GM12878 (cell line): ENCODE results near the gene WIPF2. TPM values are rescaled to one million over a fixed set of nuclear protein-coding genes. Genes with fewer than 3 reads are reported as not detected.

Experiments
- ATAC-seq: fragments of 200-7000 bp; cut with Tn5 transposase; 3 replicates; pipeline ENCODE4 v1.9.1; 2020; ENCODE audit warnings: mild to moderate bottlenecking, moderate library complexity
- BruUV-seq: library from RNA; stranded (reverse); fragments of 400-500 nt; replicated peaks from 2 replicates; lab custom pipeline; 2021; lab: Mats Ljungman, UMichigan
- CTCF ChIA-PET: fragments of 300-600 bp; sonication (Branson Sonifier 250); formaldehyde crosslinking; extraction: SDS; loops from one replicate; lab custom pipeline; 2021; ENCODE audit warnings: inconsistent platforms; lab: Yijun Ruan, JAX
- POLR2A ChIA-PET: fragments of 350-600 bp; formaldehyde crosslinking; extraction: SDS; loops from one replicate; lab custom pipeline; 2021; ENCODE audit warnings: inconsistent platforms; lab: Charles Lee
- RAD21 ChIA-PET: fragments of 300-600 bp; sonication (Branson Sonifier 250); formaldehyde crosslinking; loops from one replicate; lab custom pipeline; 2023; ENCODE audit warnings: antibody characterized with exemption; ENCODE audit not compliant: unreplicated experiment; lab: Charles Lee
- SMC1A ChIA-PET: fragments of 300-600 bp; sonication (Branson Sonifier 250); formaldehyde crosslinking; loops from one replicate; lab custom pipeline; 2023; ENCODE audit not compliant: unreplicated experiment, uncharacterized antibody; lab: Charles Lee
- DNase-seq: peaks from one replicate; pipeline ENCODE4 v3.0.0-alpha.2; 2011; ENCODE audit warnings: low read depth, low spot score
- FAIRE-seq: peaks from 3 replicates; lab custom pipeline; 2011; peaks lifted over from hg19 to GRCh38; lab: Jason Lieb, UNC
- H2AFZ ChIP-seq: 2 replicates; pipeline ENCODE4 v1.6.0; 2011; ENCODE audit warnings: low read depth, low read length, control low read depth; ENCODE audit not compliant: control insufficient read depth
- H3K27ac ChIP-seq: 2 replicates; pipeline ENCODE4 v1.5.1; 2011; ENCODE audit warnings: control low read depth; ENCODE audit not compliant: control insufficient read depth, insufficient read depth
- H3K27me3 ChIP-seq, 2 experiments: replicated peaks in 1 of 2; 2 replicates each; pipeline versions ENCODE4 v1.6.0 to v1.6.1; 2011; ENCODE audit warnings: low read length in 1 of 2; ENCODE audit not compliant: control insufficient read depth in 2 of 2, insufficient read depth in 2 of 2
- H3K36me3 ChIP-seq, 2 experiments: 2 replicates each; pipeline ENCODE4 v1.5.1; 2011; ENCODE audit warnings: low read length in 1 of 2; ENCODE audit not compliant: control insufficient read depth in 2 of 2, insufficient read depth in 2 of 2
- H3K4me1 ChIP-seq: 2 replicates; pipeline ENCODE4 v1.6.1; 2011; ENCODE audit warnings: mild to moderate bottlenecking, low read length, moderate library complexity, mixed read lengths; ENCODE audit not compliant: control insufficient read depth, insufficient read depth
- H3K4me2 ChIP-seq: 2 replicates; pipeline ENCODE4 v1.6.0; 2011; ENCODE audit warnings: control low read depth; ENCODE audit not compliant: control insufficient read depth, insufficient read depth
- H3K4me3 ChIP-seq: fragments of 200-600 bp; sonication (generic); 2 replicates; pipeline ENCODE4 v1.5.1; 2016
- H3K79me2 ChIP-seq: 2 replicates; pipeline ENCODE4 v1.6.0; 2011; ENCODE audit warnings: low read length; ENCODE audit not compliant: control insufficient read depth, insufficient read depth
- H3K9ac ChIP-seq: 2 replicates; pipeline ENCODE4 v1.8.0; 2011; ENCODE audit warnings: low read length, control low read depth, mixed read lengths; ENCODE audit not compliant: control insufficient read depth, insufficient read depth
- H3K9me3 ChIP-seq: replicated peaks from 3 replicates; pipeline ENCODE4 v1.5.1; 2011; ENCODE audit warnings: mild to moderate bottlenecking, low read length; ENCODE audit not compliant: control insufficient read depth, insufficient read depth
- H4K20me1 ChIP-seq: 2 replicates; pipeline ENCODE4 v1.6.0; 2011; ENCODE audit not compliant: control insufficient read depth, insufficient read depth
- ASH2L ChIP-seq: fragments of 300-600, 200-600 bp; sonication (generic); IDR thresholded peaks from 2 replicates; pipeline ENCODE4 v1.6.1; 2017; ENCODE audit warnings: low read depth, mild to moderate bottlenecking, borderline replicate concordance
- BCL11A ChIP-seq: IDR thresholded peaks from 2 replicates; pipeline ENCODE4 v1.6.1; 2011; ENCODE audit warnings: low read depth, low read length
- CUX1 ChIP-seq: IDR thresholded peaks from 2 replicates; pipeline ENCODE4 v1.6.1; 2012; ENCODE audit warnings: improper control_type of control experiment, low read depth, low read length; ENCODE audit not compliant: insufficient replicate concordance
- HDAC6 ChIP-seq: fragments of 200-600 bp; sonication (generic); IDR thresholded peaks from one replicate; pipeline ENCODE4 v1.8.0; 2017; ENCODE audit warnings: antibody characterized with exemption; ENCODE audit not compliant: unreplicated experiment
- IRF4 ChIP-seq: IDR thresholded peaks from 2 replicates; pipeline ENCODE4 v1.6.1; 2011; ENCODE audit warnings: low read depth, low read length
- NBN ChIP-seq: fragments of 450-650 bp; IDR thresholded peaks from 2 replicates; pipeline ENCODE4 v1.6.1; 2016
- PAX5 ChIP-seq: IDR thresholded peaks from 2 replicates; pipeline ENCODE4 v1.6.1; 2011; ENCODE audit warnings: low read depth, low read length, borderline replicate concordance
- PAX8 ChIP-seq: fragments of 450-650 bp; IDR thresholded peaks from 2 replicates; pipeline ENCODE4 v1.6.1; 2017; ENCODE audit warnings: mild to moderate bottlenecking, moderate library complexity
- PML ChIP-seq: IDR thresholded peaks from 2 replicates; pipeline ENCODE4 v1.6.1; 2012; ENCODE audit warnings: low read length, inconsistent platforms
- RELA ChIP-seq: fragments of 450-650 bp; IDR thresholded peaks from 2 replicates; pipeline ENCODE4 v1.8.0; 2014; ENCODE audit warnings: borderline replicate concordance; ENCODE audit not compliant: partially characterized antibody
- REST ChIP-seq: IDR thresholded peaks from 2 replicates; pipeline ENCODE4 v1.6.1; 2012; ENCODE audit warnings: mild to moderate bottlenecking, low read depth, low read length
- SMC3 ChIP-seq: IDR thresholded peaks from 2 replicates; pipeline ENCODE4 v1.6.1; 2011; ENCODE audit warnings: low read length, improper control_type of control experiment, borderline replicate concordance
- SUPT20H ChIP-seq: IDR thresholded peaks from 2 replicates; pipeline ENCODE4 v1.6.1; 2011; ENCODE audit warnings: low read depth, mild to moderate bottlenecking, low read length, moderate library complexity, borderline replicate concordance; ENCODE audit not compliant: control insufficient read depth
- SUZ12 ChIP-seq: fragments of 200-600 bp; sonication (generic); IDR thresholded peaks from one replicate; pipeline ENCODE4 v1.6.1; 2018; ENCODE audit warnings: antibody characterized with exemption, mild to moderate bottlenecking; ENCODE audit not compliant: unreplicated experiment
- TAF1 ChIP-seq: IDR thresholded peaks from 2 replicates; pipeline ENCODE4 v1.6.1; 2011; ENCODE audit warnings: mild to moderate bottlenecking, low read depth, low read length, borderline replicate concordance
- ZNF207 ChIP-seq: fragments of 450-650 bp; IDR thresholded peaks from 2 replicates; pipeline ENCODE4 v1.6.1; 2014; ENCODE audit warnings: antibody characterized with exemption, mild to moderate bottlenecking, borderline replicate concordance
- ZNF24 ChIP-seq: fragments of 450-650 bp; IDR thresholded peaks from 2 replicates; pipeline ENCODE4 v1.6.1; 2017; ENCODE audit warnings: antibody characterized with exemption, mild to moderate bottlenecking
- ZNF622 ChIP-seq: fragments of 450-650 bp; IDR thresholded peaks from 2 replicates; pipeline ENCODE4 v1.6.1; 2017; ENCODE audit warnings: mild to moderate bottlenecking, inconsistent platforms
- WGBS: methylation state at CpG from one replicate; pipeline ENCODE4 v1.1.6; 2016; ENCODE audit warnings: low lambda C conversion rate; ENCODE audit not compliant: insufficient replicate concordance, insufficient coverage; ENCODE audit errors: missing lambda C conversion rate; 5-methylcytosine and 5-hydroxymethylcytosine counted together
- in situ Hi-C: fragments of 300-500 bp; cut with MboI; formaldehyde crosslinking; loops from 9 replicates; pipeline ENCODE4 v1.14.3; 2018; ENCODE audit warnings: mixed read lengths
- intact Hi-C: fragments of 100-400 bp; cut with micrococcal nuclease; formaldehyde crosslinking; loops from one replicate; pipeline ENCODE4 v1.14.2; 2022; ENCODE audit not compliant: unreplicated experiment
- polyA plus RNA-seq, 11 experiments: library from polyadenylated mRNA; depleted of rRNA in 4 of 11; unstranded in 6 of 11; stranded (reverse) in 5 of 11; fragments of >200 nt; fragmentation: Nextera tagmentation in 4 of 11; fragmentation: Illumina TruSeq in 1 of 11; extraction: Ambion mirVana in 4 of 11; extraction: Trizol in 1 of 11; gene quantifications; 1 replicate in 1 of 11; 2 replicates in 10 of 11; pipeline versions ENCODE4 v1.2.1 to v1.2.3, GENCODE V29; 2011 to 2016; ENCODE audit warnings: inconsistent platforms in 2 of 11, missing spikeins in 2 of 11, low read depth in 1 of 11
- total RNA-seq, 4 experiments: library from RNA; depleted of rRNA in 3 of 4; stranded (reverse); fragments of >200 nt in 3 of 4; fragmentation: Illumina TruSeq in 1 of 4; extraction: Trizol in 1 of 4; gene quantifications; 2 replicates each; pipeline versions ENCODE4 v1.2.1 to v1.2.3, GENCODE V29; 2013 to 2021

WIPF2 gene
- total and polyA plus RNA-seq, 10 of the 15 experiments (the other 5 are each of a cell fraction or from before 2014, with no cell fraction given): 4.2 to 20.8 (median 7.1) TPM

GRCh38 chr17:40278414-40278813 lies 59.3 kb downstream of the WIPF2 start:
- no peak for TF ChIP-seq REST
- no peak for TF ChIP-seq HDAC6
- TF ChIP-seq CUX1: no peak
- no peak for TF ChIP-seq SMC3
- no peak for TF ChIP-seq ASH2L
- TF ChIP-seq PML: no peak
- TF ChIP-seq PAX8: no peak
- no peak for TF ChIP-seq ZNF622
- TF ChIP-seq NBN: no peak
- TF ChIP-seq PAX5: no peak
- TF ChIP-seq BCL11A: no peak
- no peak for TF ChIP-seq IRF4
- no peak for TF ChIP-seq SUZ12
- TF ChIP-seq ZNF207: no peak
- no peak for TF ChIP-seq ZNF24
- TF ChIP-seq RELA: no peak
- TF ChIP-seq TAF1: no peak
- TF ChIP-seq SUPT20H: no peak
- ChIA-PET RAD21 (no interaction called here), CTCF (no interaction called here), SMC1A (no interaction called here), POLR2A (no interaction called here)
- BruUV-seq: TSS peak; percentile 50
- H3K4me2 ChIP-seq: no peak overlapping the region
- DNase-seq: no peak
- H3K4me1 ChIP-seq: no peaks in the 10 kb centered on the region
- no peaks in the 10 kb centered on the region for H3K9me3 ChIP-seq
- H3K27ac ChIP-seq: no peak overlapping the region
- peaks cover 14 to 27% of the 10 kb centered on the region in 2 experiments for H3K36me3 ChIP-seq
- in situ Hi-C loops (loop anchor here (25.0 kb wide), 1 partner anchor 266 kb away; the partner anchor contains the start of gene CSF3), intact Hi-C loops (no loop called here)
- ATAC-seq: no peak
- WGBS: 94% methylated on average over 1 of the region's 1 CpG
- H2AFZ ChIP-seq: no peak overlapping the region
- no peaks in the 10 kb centered on the region for H4K20me1 ChIP-seq
- no peaks in the 10 kb centered on the region for H3K79me2 ChIP-seq
- H3K4me3 ChIP-seq: no peak overlapping the region
- no peak overlapping the region for H3K9ac ChIP-seq
- H3K27me3 ChIP-seq: no peaks in the 10 kb centered on the region
- FAIRE-seq: no peak
